ENCODE measurements around the gene SGPL1. TPM values are rescaled to one million over a fixed set of nuclear protein-coding genes. Genes with fewer than 3 reads are reported as not detected.

The SGPL1 gene
- total RNA-seq, 1 experiment from 2014 or later, result 69.4 TPM

- no peak for TF ChIP-seq EGR1 (IDR thresholded peaks at IDR 0.05; ENCODE audit: low read depth)
- TF ChIP-seq POLR2AphosphoS5 (IDR thresholded peaks at IDR 0.05; ENCODE audit: low read depth, low read length), result no peak
- no peak for TF ChIP-seq YY1 (IDR thresholded peaks at IDR 0.05; ENCODE audit: extremely low read depth, insufficient replicate concordance, low read depth, low read length)
- TF ChIP-seq, protein P1, sequence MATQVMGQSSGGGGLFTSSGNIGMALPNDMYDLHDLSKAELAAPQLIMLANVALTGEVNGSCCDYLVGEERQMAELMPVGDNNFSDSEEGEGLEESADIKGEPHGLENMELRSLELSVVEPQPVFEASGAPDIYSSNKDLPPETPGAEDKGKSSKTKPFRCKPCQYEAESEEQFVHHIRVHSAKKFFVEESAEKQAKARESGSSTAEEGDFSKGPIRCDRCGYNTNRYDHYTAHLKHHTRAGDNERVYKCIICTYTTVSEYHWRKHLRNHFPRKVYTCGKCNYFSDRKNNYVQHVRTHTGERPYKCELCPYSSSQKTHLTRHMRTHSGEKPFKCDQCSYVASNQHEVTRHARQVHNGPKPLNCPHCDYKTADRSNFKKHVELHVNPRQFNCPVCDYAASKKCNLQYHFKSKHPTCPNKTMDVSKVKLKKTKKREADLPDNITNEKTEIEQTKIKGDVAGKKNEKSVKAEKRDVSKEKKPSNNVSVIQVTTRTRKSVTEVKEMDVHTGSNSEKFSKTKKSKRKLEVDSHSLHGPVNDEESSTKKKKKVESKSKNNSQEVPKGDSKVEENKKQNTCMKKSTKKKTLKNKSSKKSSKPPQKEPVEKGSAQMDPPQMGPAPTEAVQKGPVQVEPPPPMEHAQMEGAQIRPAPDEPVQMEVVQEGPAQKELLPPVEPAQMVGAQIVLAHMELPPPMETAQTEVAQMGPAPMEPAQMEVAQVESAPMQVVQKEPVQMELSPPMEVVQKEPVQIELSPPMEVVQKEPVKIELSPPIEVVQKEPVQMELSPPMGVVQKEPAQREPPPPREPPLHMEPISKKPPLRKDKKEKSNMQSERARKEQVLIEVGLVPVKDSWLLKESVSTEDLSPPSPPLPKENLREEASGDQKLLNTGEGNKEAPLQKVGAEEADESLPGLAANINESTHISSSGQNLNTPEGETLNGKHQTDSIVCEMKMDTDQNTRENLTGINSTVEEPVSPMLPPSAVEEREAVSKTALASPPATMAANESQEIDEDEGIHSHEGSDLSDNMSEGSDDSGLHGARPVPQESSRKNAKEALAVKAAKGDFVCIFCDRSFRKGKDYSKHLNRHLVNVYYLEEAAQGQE (IDR thresholded peaks at IDR 0.05; ENCODE audit: low read depth), result no peak
- ATAC-seq (no peak), DNase-seq (ENCODE audit: low read depth, low spot score) (no peak)
- POLR2A ChIA-PET, result interaction anchor here (0.5 kb wide), 1 partner anchor 16 kb away, joined by 3 read pairs; no protein-coding TSS in a partner anchor
- H2AFZ ChIP-seq (ENCODE audit: low read depth, low read length, poor library complexity, severe bottlenecking), result no peak overlapping the region
- H3K4me1 ChIP-seq (ENCODE audit: control insufficient read depth in 1 of 2, insufficient read depth in 2 of 2, low read length in 2 of 2), result peaks cover 0 to 18% of the 10 kb centered on the region in 2 experiments; a peak in 2 of 4 replicates
- H3K9me3 ChIP-seq (ENCODE audit: control insufficient read depth in 1 of 2, insufficient read depth in 1 of 2, low read depth in 1 of 2, low read length in 2 of 2), result no peaks in the 10 kb centered on the region
- CTCF ChIA-PET, result no interaction called here
- H4K20me1 ChIP-seq (ENCODE audit: insufficient read depth), result peaks cover 5% of the 10 kb centered on the region; the same call in 1 of the 2 replicates
- H3K9ac ChIP-seq (ENCODE audit: low read length), result no peak overlapping the region
- no peaks in the 10 kb centered on the region for H3K9me2 ChIP-seq (ENCODE audit: insufficient read depth)
- peaks cover 0 to 12% of the 10 kb centered on the region in 2 experiments; a peak in 3 of 4 replicates for H3K36me3 ChIP-seq (ENCODE audit: control insufficient read depth in 1 of 2, insufficient read depth in 2 of 2, low read length in 2 of 2)
- no TSS peak for BruUV-seq (replicated peaks)
- no peaks in the 10 kb centered on the region for H3K27me3 ChIP-seq (ENCODE audit: insufficient read depth, low read length)
- intact Hi-C loops (cut with micrococcal nuclease), result no loop called here
- RAD21 ChIA-PET (ENCODE audit: low non-redundant PET in 1 of 2, low total read pairs in 2 of 2, uncharacterized antibody in 2 of 2, unreplicated experiment in 2 of 2), result no interaction called here
- no peak overlapping the region for H3K27ac ChIP-seq (ENCODE audit: low read depth, low read length)
- peaks cover 66% of the 10 kb centered on the region for H3K79me2 ChIP-seq (ENCODE audit: insufficient read depth, low read length)
- no peak overlapping the region for H3K4me2 ChIP-seq (ENCODE audit: low read length)
- no peak overlapping the region for H3K4me3 ChIP-seq (replicated peaks in 1 of 2; ENCODE audit: low read depth in 1 of 2, low read length in 2 of 2)
Observed at GRCh38 chr10:70834441-70835151, 18.8 kb downstream of the SGPL1 start.

All from HCT116 (cell line).